Transverse colon (tissue), 4 donors: ENCODE results near the gene GTF3C4. TPM values are rescaled to one million over a fixed set of nuclear protein-coding genes. Genes with fewer than 3 reads are reported as not detected.

Experiments used
- DNase-seq: peaks from one replicate; pipeline ENCODE4 v3.0.0-alpha.2; 2019
- H3K27ac ChIP-seq, 4 donors: fragments of 200-600 bp; sonication (generic); 2 replicates each; pipeline ENCODE4 v1.5.1; 2016 to 2018; ENCODE audit warnings: inconsistent platforms in 4 of 4
- H3K27me3 ChIP-seq: fragments of 200-600 bp; sonication (generic); 2 replicates; pipeline ENCODE4 v1.5.1; 2017; ENCODE audit warnings: inconsistent platforms
- H3K36me3 ChIP-seq, 4 donors: fragments of 200-600 bp; sonication (generic); 2 replicates each; pipeline ENCODE4 v1.5.1; 2017 to 2019; ENCODE audit warnings: inconsistent platforms in 4 of 4
- H3K4me1 ChIP-seq, 4 donors: fragments of 200-600 bp; sonication (generic); 2 replicates each; pipeline ENCODE4 v1.5.1; 2017 to 2020; ENCODE audit warnings: inconsistent platforms in 4 of 4
- H3K4me3 ChIP-seq, 4 donors: fragments of 200-600 bp; sonication (generic); 1 replicate in 1 of 4; 2 replicates in 3 of 4; pipeline versions ENCODE4 v1.5.1 to v1.6.1; 2017 to 2019; ENCODE audit warnings: inconsistent platforms in 4 of 4
- H3K9me3 ChIP-seq, 2 donors: fragments of 200-600 bp; sonication (generic); 2 replicates each; pipeline ENCODE4 v1.5.1; 2017 to 2019; ENCODE audit warnings: inconsistent platforms in 2 of 2
- EP300 ChIP-seq: sonication (generic); formaldehyde crosslinking; IDR thresholded peaks from one replicate; pipeline ENCODE4 v1.6.1; 2017; ENCODE audit warnings: antibody characterized with exemption, low read depth
- POLR2A ChIP-seq: fragments of 450-650 bp; IDR thresholded peaks from one replicate; pipeline ENCODE4 v1.6.1; 2016; ENCODE audit warnings: antibody characterized with exemption, mild to moderate bottlenecking, moderate library complexity
- POLR2AphosphoS5 ChIP-seq, 3 donors: sonication (generic); formaldehyde crosslinking; IDR thresholded peaks; one replicate each; pipeline ENCODE4 v1.6.1; 2016; ENCODE audit warnings: antibody characterized with exemption in 3 of 3
- WGBS, 2 donors: methylation state at CpG; one replicate each; pipeline ENCODE4 v1.1.5; 2018; ENCODE audit warnings: low coverage in 1 of 2; 5-methylcytosine and 5-hydroxymethylcytosine counted together
- in situ Hi-C, 4 donors: fragments of 200-750 bp; cut with MboI; loops; one replicate each; pipeline versions ENCODE4 v1.15.0 to v1.15.1; 2017; ENCODE audit warnings: low sequenced_read_pairs in 3 of 4, low pct_ligation_motif_present in 1 of 4, low pct_unique_long_range_greater_than_20kb in 1 of 4
- intact Hi-C: fragments of 100-400 bp; cut with DNase I; formaldehyde crosslinking; loops from one replicate; pipeline ENCODE4 v1.15.1; 2023; ENCODE audit warnings: low total_unique reads
- total RNA-seq, 4 donors: library from RNA; depleted of rRNA; stranded (reverse); fragments of >200 nt; gene quantifications; one replicate each; pipeline ENCODE4 v1.1.0, GENCODE V29; 2016
- TF ChIP-seq, protein P1 (sequence below), 5 experiments: fragments of 200-600 bp in 3 of 5; fragments of 450-650 bp in 2 of 5; sonication (generic) in 3 of 5; IDR thresholded peaks; 1 replicate in 2 of 5; 2 replicates in 3 of 5; pipeline ENCODE4 v1.5.1; 2016 to 2017; ENCODE audit warnings: antibody characterized with exemption in 5 of 5, inconsistent platforms in 3 of 5, mild to moderate bottlenecking in 2 of 5, moderate library complexity in 1 of 5

GTF3C4 gene
- total RNA-seq, 4 donors from 2014 or later: 4.0 to 12.3 (median 8.8) TPM

DNA sequence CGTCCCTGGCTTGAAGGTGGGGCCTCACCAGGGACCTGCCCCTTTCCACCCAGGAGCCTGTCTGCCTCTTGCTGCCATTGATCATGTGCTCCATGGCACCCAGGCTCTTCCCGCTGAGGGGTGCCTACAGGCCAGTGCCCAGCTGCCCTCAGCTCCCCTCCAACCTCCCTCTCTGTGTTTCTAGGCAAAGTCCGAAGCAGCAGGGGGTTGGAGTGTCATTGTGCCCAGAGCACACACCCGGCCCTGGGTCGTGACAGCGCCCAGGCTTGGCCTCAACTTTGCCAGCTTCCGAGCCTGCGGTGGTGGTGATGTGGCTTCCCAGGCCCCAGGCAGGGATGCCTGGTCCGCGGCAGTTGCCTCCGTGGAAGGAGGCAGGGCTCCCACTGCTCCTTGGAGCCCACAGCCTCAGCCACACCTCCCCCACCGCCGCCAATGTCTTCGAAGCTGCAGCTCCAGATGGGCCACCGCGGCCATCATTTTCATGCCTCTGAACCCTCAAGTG is 52.4 kb downstream of the GTF3C4 start:
- Histone ChIP-seq H3K27ac (no peak overlapping the region), H3K27me3 (peaks cover 18% of the 10 kb centered on the region), H3K4me3 (no peak overlapping the region), H3K9me3 (no peaks in the 10 kb centered on the region), H3K36me3 (no peaks in the 10 kb centered on the region), H3K4me1 (no peaks in the 10 kb centered on the region)
- intact Hi-C loops (no loop called here), in situ Hi-C loops (no loop called here)
- no peak for DNase-seq
- 83 to 100% methylated on average over 1 to 9 of the region's 16 CpGs for WGBS, 2 donors
- TF ChIP-seq POLR2AphosphoS5 (IDR thresholded peaks at IDR 0.05): no peak
- TF ChIP-seq POLR2A: no peak
- no peak for TF ChIP-seq EP300
- TF ChIP-seq, protein P1, sequence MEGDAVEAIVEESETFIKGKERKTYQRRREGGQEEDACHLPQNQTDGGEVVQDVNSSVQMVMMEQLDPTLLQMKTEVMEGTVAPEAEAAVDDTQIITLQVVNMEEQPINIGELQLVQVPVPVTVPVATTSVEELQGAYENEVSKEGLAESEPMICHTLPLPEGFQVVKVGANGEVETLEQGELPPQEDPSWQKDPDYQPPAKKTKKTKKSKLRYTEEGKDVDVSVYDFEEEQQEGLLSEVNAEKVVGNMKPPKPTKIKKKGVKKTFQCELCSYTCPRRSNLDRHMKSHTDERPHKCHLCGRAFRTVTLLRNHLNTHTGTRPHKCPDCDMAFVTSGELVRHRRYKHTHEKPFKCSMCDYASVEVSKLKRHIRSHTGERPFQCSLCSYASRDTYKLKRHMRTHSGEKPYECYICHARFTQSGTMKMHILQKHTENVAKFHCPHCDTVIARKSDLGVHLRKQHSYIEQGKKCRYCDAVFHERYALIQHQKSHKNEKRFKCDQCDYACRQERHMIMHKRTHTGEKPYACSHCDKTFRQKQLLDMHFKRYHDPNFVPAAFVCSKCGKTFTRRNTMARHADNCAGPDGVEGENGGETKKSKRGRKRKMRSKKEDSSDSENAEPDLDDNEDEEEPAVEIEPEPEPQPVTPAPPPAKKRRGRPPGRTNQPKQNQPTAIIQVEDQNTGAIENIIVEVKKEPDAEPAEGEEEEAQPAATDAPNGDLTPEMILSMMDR (IDR thresholded peaks at IDR 0.05): no peak

- in situ Hi-C loops (no loop called here), intact Hi-C loops (no loop called here)
- no peak for TF ChIP-seq POLR2AphosphoS5 (IDR thresholded peaks at IDR 0.05)
- TF ChIP-seq POLR2A: no peak
- TF ChIP-seq, protein P1 (IDR thresholded peaks at IDR 0.05): no peak
- no peak for TF ChIP-seq EP300
- no peak for DNase-seq
- Histone ChIP-seq H3K4me3 (no peak overlapping the region), H3K27me3 (peaks cover 11% of the 10 kb centered on the region), H3K27ac (no peak overlapping the region), H3K36me3 (no peaks in the 10 kb centered on the region), H3K4me1 (no peaks in the 10 kb centered on the region), H3K9me3 (no peaks in the 10 kb centered on the region)
- 71 to 93% methylated on average over 1 to 3 of the region's 4 CpGs for WGBS, 2 donors
Measured at GRCh38 chr9:132723809-132724208, 53.5 kb downstream of the GTF3C4 start.

- Histone ChIP-seq H3K27ac (no peak overlapping the region), H3K4me3 (no peak overlapping the region), H3K36me3 (no peaks in the 10 kb centered on the region), H3K9me3 (no peaks in the 10 kb centered on the region), H3K4me1 (no peaks in the 10 kb centered on the region), H3K27me3 (no peaks in the 10 kb centered on the region)
- in situ Hi-C loops (no loop called here), intact Hi-C loops (no loop called here)
- 81 to 94% methylated on average over 3 to 12 of the region's 13 CpGs for WGBS, 2 donors
- TF ChIP-seq EP300 (no peak), POLR2A (no peak), POLR2AphosphoS5 (IDR thresholded peaks at IDR 0.05) (no peak)
- TF ChIP-seq, protein P1 (IDR thresholded peaks at IDR 0.05): no peak
- no peak for DNase-seq
Measured at GRCh38 chr9:132725306-132725705, 55.0 kb downstream of the GTF3C4 start.

GRCh38 chr9:132726576-132727130 is 56.4 kb downstream of the GTF3C4 start:
- 71 to 77% methylated on average over 4 to 8 of the region's 8 CpGs for WGBS, 2 donors
- H3K27ac ChIP-seq: no peak overlapping the region
- DNase-seq: no peak
- no peak for TF ChIP-seq EP300
- TF ChIP-seq POLR2AphosphoS5 (IDR thresholded peaks at IDR 0.05): no peak
- TF ChIP-seq, protein P1 (IDR thresholded peaks at IDR 0.05): no peak
- no peak for TF ChIP-seq POLR2A
- H3K4me1 ChIP-seq: peaks cover 0 to 4% (median 0%) of the 10 kb centered on the region in 4 donors
- H3K9me3 ChIP-seq: no peaks in the 10 kb centered on the region
- H3K27me3 ChIP-seq: no peaks in the 10 kb centered on the region
- in situ Hi-C loops (no loop called here), intact Hi-C loops (no loop called here)
- H3K36me3 ChIP-seq: no peaks in the 10 kb centered on the region
- no peak overlapping the region for H3K4me3 ChIP-seq
